ENCODE results near the gene MCTP1. TPM values are rescaled to one million over a fixed set of nuclear protein-coding genes. Genes with fewer than 3 reads are reported as not detected.

Gene MCTP1
- total RNA-seq, 1 donor from 2014 or later, result 7.8 TPM

DNA sequence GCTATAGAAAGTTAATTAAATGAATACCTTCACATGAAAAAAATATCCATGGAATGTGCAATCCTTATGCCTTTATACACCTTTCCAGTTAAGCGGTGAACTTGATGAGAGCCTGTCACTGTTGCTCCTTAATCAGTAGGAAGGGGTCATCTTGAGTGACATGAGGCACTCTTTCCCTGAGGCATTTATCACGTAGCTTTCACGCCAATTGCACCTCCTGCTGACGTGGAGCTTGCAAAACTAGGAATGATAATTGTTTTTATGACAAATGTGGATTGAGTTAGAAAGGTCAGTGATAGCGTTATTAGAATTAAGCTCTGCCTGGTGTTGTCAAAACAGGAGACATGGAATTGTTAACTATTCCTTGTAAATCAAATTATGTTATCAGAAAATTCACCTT, 586.7 kb downstream of the MCTP1 start:
- TF ChIP-seq, protein P1, sequence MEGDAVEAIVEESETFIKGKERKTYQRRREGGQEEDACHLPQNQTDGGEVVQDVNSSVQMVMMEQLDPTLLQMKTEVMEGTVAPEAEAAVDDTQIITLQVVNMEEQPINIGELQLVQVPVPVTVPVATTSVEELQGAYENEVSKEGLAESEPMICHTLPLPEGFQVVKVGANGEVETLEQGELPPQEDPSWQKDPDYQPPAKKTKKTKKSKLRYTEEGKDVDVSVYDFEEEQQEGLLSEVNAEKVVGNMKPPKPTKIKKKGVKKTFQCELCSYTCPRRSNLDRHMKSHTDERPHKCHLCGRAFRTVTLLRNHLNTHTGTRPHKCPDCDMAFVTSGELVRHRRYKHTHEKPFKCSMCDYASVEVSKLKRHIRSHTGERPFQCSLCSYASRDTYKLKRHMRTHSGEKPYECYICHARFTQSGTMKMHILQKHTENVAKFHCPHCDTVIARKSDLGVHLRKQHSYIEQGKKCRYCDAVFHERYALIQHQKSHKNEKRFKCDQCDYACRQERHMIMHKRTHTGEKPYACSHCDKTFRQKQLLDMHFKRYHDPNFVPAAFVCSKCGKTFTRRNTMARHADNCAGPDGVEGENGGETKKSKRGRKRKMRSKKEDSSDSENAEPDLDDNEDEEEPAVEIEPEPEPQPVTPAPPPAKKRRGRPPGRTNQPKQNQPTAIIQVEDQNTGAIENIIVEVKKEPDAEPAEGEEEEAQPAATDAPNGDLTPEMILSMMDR (IDR thresholded peaks at IDR 0.05; ENCODE audit: borderline replicate concordance), result no peak
- Histone ChIP-seq H3K27ac (replicated peaks) (no peak overlapping the region), H3K36me3 (peaks cover 15% of the 10 kb centered on the region), H3K27me3 (ENCODE audit: low read depth) (no peaks in the 10 kb centered on the region), H3K4me3 (no peak overlapping the region), H3K4me1 (peaks cover 2% of the 10 kb centered on the region), H3K9me3 (replicated peaks) (no peaks in the 10 kb centered on the region)
- intact Hi-C loops (cut with micrococcal nuclease), result no loop called here
- no peak for DNase-seq

DNA sequence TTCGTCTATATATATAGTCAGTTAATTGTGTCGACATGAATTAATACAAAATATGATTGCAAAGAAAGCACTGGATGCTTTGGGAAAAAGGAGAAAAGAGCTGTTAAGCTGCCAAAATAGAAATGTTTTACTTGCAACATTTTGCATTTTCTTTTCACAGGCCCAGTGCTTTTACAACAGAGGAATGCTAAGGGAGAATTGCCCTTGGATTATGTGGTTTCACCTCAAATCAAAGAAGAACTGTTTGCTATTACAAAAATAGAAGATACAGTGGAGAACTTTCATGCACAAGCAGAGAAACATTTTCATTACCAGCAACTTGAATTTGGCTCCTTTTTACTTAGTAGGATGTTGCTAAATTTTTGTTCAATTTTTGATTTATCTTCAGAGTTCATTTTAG, 590.2 kb downstream of the MCTP1 start:
- no peaks in the 10 kb centered on the region for H3K27me3 ChIP-seq (ENCODE audit: low read depth)
- intact Hi-C loops (cut with micrococcal nuclease), result no loop called here
- H3K4me1 ChIP-seq, result peaks cover 14% of the 10 kb centered on the region
- TF ChIP-seq, protein P1 (IDR thresholded peaks at IDR 0.05; ENCODE audit: borderline replicate concordance), result no peak
- peaks cover 13% of the 10 kb centered on the region for H3K36me3 ChIP-seq
- no peak overlapping the region for H3K27ac ChIP-seq (replicated peaks)
- no peak for DNase-seq
- no peak overlapping the region for H3K4me3 ChIP-seq
- H3K9me3 ChIP-seq (replicated peaks), result no peaks in the 10 kb centered on the region

DNA sequence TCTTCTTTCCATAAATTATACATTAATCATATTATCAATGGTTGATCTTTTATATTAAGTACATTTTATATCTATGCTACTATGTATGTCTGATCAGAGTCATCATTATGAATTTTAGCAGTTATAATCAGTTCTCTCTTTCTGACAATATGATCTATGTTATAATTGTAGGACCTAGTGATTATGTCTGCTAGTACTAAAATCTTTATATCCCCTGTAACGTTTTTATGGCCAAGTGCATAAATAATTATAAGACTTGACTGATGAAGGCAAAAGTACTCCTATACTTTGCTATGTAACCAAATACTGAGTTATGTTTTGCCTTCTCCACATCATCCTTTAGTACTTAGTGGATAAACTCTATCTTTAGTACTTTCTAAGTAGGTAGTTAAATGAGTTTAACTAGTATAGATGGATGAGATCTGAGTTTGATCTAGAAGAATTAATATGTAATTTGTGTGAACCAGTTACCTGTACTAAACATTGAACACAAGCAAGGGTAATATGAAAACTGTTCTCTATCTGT, 591.0 kb downstream of the MCTP1 start:
- intact Hi-C loops (cut with micrococcal nuclease), result no loop called here
- no peak for DNase-seq
- Histone ChIP-seq H3K4me3 (no peak overlapping the region), H3K4me1 (peaks cover 14% of the 10 kb centered on the region), H3K36me3 (peaks cover 20% of the 10 kb centered on the region), H3K27me3 (ENCODE audit: low read depth) (no peaks in the 10 kb centered on the region), H3K9me3 (replicated peaks) (no peaks in the 10 kb centered on the region), H3K27ac (replicated peaks) (no peak overlapping the region)
- TF ChIP-seq, protein P1 (IDR thresholded peaks at IDR 0.05; ENCODE audit: borderline replicate concordance), result no peak

DNA sequence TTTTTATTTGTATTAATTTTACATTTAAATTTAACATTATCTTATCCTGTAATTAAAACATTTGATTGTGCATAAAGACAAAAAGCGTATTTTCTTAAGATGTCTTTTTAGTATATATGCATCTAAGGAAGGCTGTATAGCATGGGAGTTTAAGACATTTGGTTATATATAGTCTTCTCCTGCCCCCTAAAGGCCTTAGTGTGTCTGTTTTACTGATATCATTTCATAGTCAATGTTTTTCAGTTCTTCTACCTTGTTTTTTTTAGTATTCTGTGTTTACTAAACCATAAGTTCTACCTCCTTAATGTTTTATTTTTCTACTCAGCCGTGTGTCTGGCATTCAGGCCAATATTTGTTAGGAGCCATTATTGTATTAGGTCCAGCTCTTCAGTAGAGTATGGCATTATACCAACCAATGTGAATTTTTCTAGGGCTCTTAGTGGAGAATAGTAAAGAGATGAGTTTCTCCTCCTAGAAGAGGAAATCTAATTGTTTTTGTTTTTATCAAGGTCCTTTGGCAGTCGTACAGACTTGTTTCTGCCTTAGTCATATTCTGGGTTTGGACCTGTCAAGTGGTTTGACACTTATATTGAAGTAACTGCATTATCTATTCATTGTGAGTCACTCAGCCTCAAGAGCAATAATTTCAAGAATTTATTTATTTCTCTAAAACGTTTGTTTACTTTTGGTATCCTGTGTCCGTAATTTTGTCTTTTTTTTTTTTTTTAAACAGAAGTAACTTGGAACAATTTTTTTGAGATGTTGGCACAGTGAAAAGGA, 591.7 kb downstream of the MCTP1 start:
- H3K27me3 ChIP-seq (ENCODE audit: low read depth), result no peaks in the 10 kb centered on the region
- no peak for DNase-seq
- peaks cover 26% of the 10 kb centered on the region for H3K36me3 ChIP-seq
- no peak overlapping the region for H3K27ac ChIP-seq (replicated peaks)
- no peak overlapping the region for H3K4me3 ChIP-seq
- peaks cover 14% of the 10 kb centered on the region for H3K4me1 ChIP-seq
- H3K9me3 ChIP-seq (replicated peaks), result no peaks in the 10 kb centered on the region
- TF ChIP-seq, protein P1 (IDR thresholded peaks at IDR 0.05; ENCODE audit: borderline replicate concordance), result peak; percentile 56
- intact Hi-C loops (cut with micrococcal nuclease), result no loop called here

DNA sequence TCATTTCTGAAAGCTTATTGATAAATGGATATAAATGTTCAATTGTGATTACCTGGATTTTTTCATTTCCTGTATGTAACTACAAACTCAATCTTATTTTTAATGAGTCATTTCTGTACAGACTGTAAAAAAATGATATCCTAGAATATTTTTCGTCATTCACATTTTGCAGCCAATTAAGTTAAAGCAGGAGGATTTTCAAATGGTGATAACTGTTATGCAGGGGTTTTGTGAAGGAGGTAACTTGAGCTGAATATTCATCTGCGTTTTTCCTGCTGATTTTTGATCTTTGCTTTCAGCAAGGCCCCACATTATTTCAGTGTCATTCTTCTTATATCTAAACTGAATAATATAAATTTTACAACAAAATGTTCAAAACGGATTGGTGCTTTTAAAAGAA, 592.3 kb downstream of the MCTP1 start:
- H3K27ac ChIP-seq (replicated peaks), result no peak overlapping the region
- peaks cover 14% of the 10 kb centered on the region for H3K4me1 ChIP-seq
- no peaks in the 10 kb centered on the region for H3K9me3 ChIP-seq (replicated peaks)
- DNase-seq, result no peak
- H3K4me3 ChIP-seq, result no peak overlapping the region
- TF ChIP-seq, protein P1 (IDR thresholded peaks at IDR 0.05; ENCODE audit: borderline replicate concordance), result no peak
- H3K36me3 ChIP-seq, result peaks cover 28% of the 10 kb centered on the region
- no peaks in the 10 kb centered on the region for H3K27me3 ChIP-seq (ENCODE audit: low read depth)
- intact Hi-C loops (cut with micrococcal nuclease), result no loop called here

All from left ventricle myocardium inferior (tissue), 1 donor.